NCI-H128 (cell line): ENCODE measurements around the gene GGTLC3.
"Not testable (repeated sequence)": the region's sequence is repeated elsewhere in the genome, so short reads cannot be mapped to it uniquely, and the experiment has no call there.

ENCODE experiments used
- DNase-seq: peaks from one replicate; lab custom pipeline; 2025; ENCODE audit not compliant: unreplicated experiment; lab: John Stamatoyannopoulos, UW

Gene GGTLC3

GRCh38 chr22:18522762-18523161, 4.8 kb upstream of the GGTLC3 start:
- not testable (repeated sequence) for DNase-seq

- DNase-seq: not testable (repeated sequence)
Measured at GRCh38 chr22:18513454-18513853, 4.5 kb downstream of the GGTLC3 start.

GRCh38 chr22:18512378-18512777, 5.6 kb downstream of the GGTLC3 start:
- not testable (repeated sequence) for DNase-seq

DNA sequence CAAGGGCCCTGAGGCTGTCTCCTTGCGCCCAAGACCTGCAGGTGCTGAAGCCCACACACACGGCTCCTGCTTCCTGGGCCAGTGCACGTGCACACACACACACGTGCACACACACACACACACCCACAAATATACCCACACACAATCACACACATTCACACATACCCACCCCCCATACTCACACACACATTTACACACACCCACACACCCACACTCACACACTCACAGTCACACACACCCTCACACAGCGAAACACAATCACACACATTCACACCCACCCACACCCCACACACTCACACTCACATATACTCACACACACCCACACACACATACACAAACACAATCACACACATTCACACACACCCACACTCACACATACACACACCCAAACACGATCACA, 6.6 kb downstream of the GGTLC3 start:
- not testable (repeated sequence) for DNase-seq

DNA sequence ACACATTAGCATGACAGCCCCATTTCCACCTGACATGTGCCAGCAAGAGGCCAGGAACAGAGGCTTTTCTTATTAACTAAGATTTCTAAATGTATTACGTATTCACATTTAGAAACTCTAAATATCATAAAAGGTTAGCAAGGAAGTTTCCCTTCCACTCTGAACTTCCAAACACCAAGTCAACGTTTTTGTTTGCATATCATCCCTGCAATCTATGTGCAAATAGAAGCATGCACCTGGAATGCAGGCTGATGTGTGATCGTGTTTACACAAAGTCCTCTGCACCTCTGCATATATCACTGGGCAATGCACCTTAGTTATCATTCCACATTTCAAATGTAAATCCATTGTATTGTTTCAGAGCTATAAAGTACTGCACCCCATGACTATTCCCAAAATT, 21.7 kb downstream of the GGTLC3 start:
- DNase-seq: not testable (repeated sequence)
